SK-N-SH (cell line): Measurements from ENCODE around the gene DLGAP3. TPM values are rescaled to one million over a fixed set of nuclear protein-coding genes. Genes with fewer than 3 reads are reported as not detected.

Source experiments
- CTCF ChIA-PET: fragments of 300-600, 350-600 bp; formaldehyde crosslinking; extraction: SDS; loops from one replicate; lab custom pipeline; 2021; lab: Yijun Ruan, JAX
- POLR2A ChIA-PET: fragments of 350-600 bp; sonication (Branson Sonifier 250); formaldehyde crosslinking; extraction: SDS; loops from one replicate; lab custom pipeline; 2020; ENCODE audit warnings: antibody characterized with exemption, inconsistent platforms; lab: Yijun Ruan, JAX
- DNase-seq: peaks from one replicate; pipeline ENCODE4 v3.0.0; 2012
- H2AFZ ChIP-seq: fragments of 200-600 bp; sonication (generic); 2 replicates; pipeline ENCODE4 v1.8.1; 2016; ENCODE audit warnings: antibody characterized with exemption, mild to moderate bottlenecking, low read depth
- H3F3A ChIP-seq: fragments of 200-600 bp; sonication (generic); replicated peaks from 2 replicates; pipeline ENCODE3; 2016; ENCODE audit warnings: antibody characterized with exemption, mild to moderate bottlenecking; ENCODE audit not compliant: insufficient read depth
- H3K27ac ChIP-seq, 2 experiments: fragments of 200-500 bp in 1 of 2; fragments of 200-600 bp in 1 of 2; sonication (Bioruptor generic) in 1 of 2; sonication (generic), shearing (Covaris generic) in 1 of 2; 2 replicates each; pipeline versions ENCODE4 v1.5.1 to v1.6.1; 2014 to 2016; ENCODE audit warnings: low read depth in 2 of 2, inconsistent platforms in 1 of 2, low read length in 1 of 2, mild to moderate bottlenecking in 1 of 2, mixed read lengths in 1 of 2
- H3K27me3 ChIP-seq: fragments of 200-600 bp; sonication (generic), shearing (Covaris generic); 2 replicates; pipeline ENCODE4 v1.6.1; 2016; ENCODE audit warnings: mixed run types; ENCODE audit not compliant: insufficient read depth
- H3K36me3 ChIP-seq, 2 experiments: fragments of 200-500 bp in 1 of 2; fragments of 200-600 bp in 1 of 2; sonication (Bioruptor generic) in 1 of 2; sonication (generic) in 1 of 2; replicated peaks in 1 of 2; 2 replicates each; pipeline versions ENCODE3 to v1.5.1; 2014 to 2016; ENCODE audit warnings: low read length in 1 of 2, mild to moderate bottlenecking in 1 of 2; ENCODE audit not compliant: insufficient read depth in 2 of 2, control insufficient read depth in 1 of 2
- H3K4me1 ChIP-seq, 2 experiments: fragments of 200-500 bp in 1 of 2; fragments of 200-600 bp in 1 of 2; sonication (Bioruptor generic) in 1 of 2; sonication (generic), shearing (Covaris generic) in 1 of 2; 2 replicates each; pipeline versions ENCODE4 v1.5.1 to v1.6.1; 2014 to 2016; ENCODE audit warnings: low read depth in 1 of 2, low read length in 1 of 2, mixed run types in 1 of 2; ENCODE audit not compliant: insufficient read depth in 2 of 2, control insufficient read depth in 1 of 2
- H3K4me2 ChIP-seq: fragments of 200-600 bp; sonication (generic), shearing (Covaris generic); 2 replicates; pipeline ENCODE4 v1.6.1; 2017; ENCODE audit warnings: mixed run types
- H3K4me3 ChIP-seq, 2 experiments: fragments of 200-500 bp in 1 of 2; fragments of 200-600 bp in 1 of 2; sonication (Bioruptor generic) in 1 of 2; sonication (generic), shearing (Covaris generic) in 1 of 2; 2 replicates each; pipeline versions ENCODE4 v1.5.1 to v1.8.1; 2014 to 2016; ENCODE audit warnings: low read depth in 2 of 2, inconsistent platforms in 1 of 2, low read length in 1 of 2, mild to moderate bottlenecking in 1 of 2, mixed read lengths in 1 of 2, moderate library complexity in 1 of 2
- H3K79me2 ChIP-seq: fragments of 200-600 bp; sonication (generic); 2 replicates; pipeline ENCODE4 v1.8.1; 2017; ENCODE audit warnings: mild to moderate bottlenecking; ENCODE audit not compliant: insufficient read depth
- H3K9ac ChIP-seq: fragments of 200-600 bp; sonication (generic); 2 replicates; pipeline ENCODE4 v1.6.1; 2017; ENCODE audit warnings: mixed run types
- H3K9me2 ChIP-seq: fragments of 200-600 bp; sonication (generic); 2 replicates; pipeline ENCODE4 v1.6.1; 2017; ENCODE audit warnings: mixed run types
- H3K9me3 ChIP-seq: fragments of 200-600 bp; sonication (generic); 2 replicates; pipeline ENCODE4 v1.6.1; 2017; ENCODE audit warnings: mixed run types, mild to moderate bottlenecking, moderate library complexity
- H4K20me1 ChIP-seq: fragments of 200-600 bp; sonication (generic); 2 replicates; pipeline ENCODE4 v1.6.1; 2017; ENCODE audit warnings: mild to moderate bottlenecking, mixed run types; ENCODE audit not compliant: insufficient read depth
- EZH2phosphoT487 ChIP-seq: fragments of 200-600 bp; sonication (generic); IDR thresholded peaks from 2 replicates; pipeline ENCODE4 v1.6.1; 2017; ENCODE audit warnings: low read depth, mixed run types, mild to moderate bottlenecking, antibody characterized with exemption, moderate library complexity, borderline replicate concordance
- FOXM1 ChIP-seq: IDR thresholded peaks from 2 replicates; pipeline ENCODE4 v1.4.0; 2012; ENCODE audit warnings: low read depth, mild to moderate bottlenecking
- GATA2 ChIP-seq: sonication (generic); formaldehyde crosslinking; IDR thresholded peaks from 2 replicates; pipeline ENCODE4 v1.5.0; 2020; ENCODE audit warnings: mild to moderate bottlenecking, missing genetic modification reagents
- IRF3 ChIP-seq: fragments of 150-350 bp; IDR thresholded peaks from 2 replicates; pipeline ENCODE4 v1.6.1; 2016; ENCODE audit warnings: mild to moderate bottlenecking, low read depth, low read length
- JUND ChIP-seq: IDR thresholded peaks from 2 replicates; pipeline ENCODE4 v1.4.0; 2012
- MXI1 ChIP-seq: IDR thresholded peaks from 2 replicates; pipeline ENCODE4 v1.6.1; 2012; ENCODE audit warnings: mild to moderate bottlenecking, low read depth, low read length, improper control_type of control experiment
- NRF1 ChIP-seq: IDR thresholded peaks from 2 replicates; pipeline ENCODE4 v1.6.1; 2012; ENCODE audit warnings: low read depth, mild to moderate bottlenecking, low read length
- POLR2AphosphoS5 ChIP-seq: IDR thresholded peaks from 2 replicates; pipeline ENCODE4 v1.6.1; 2012; ENCODE audit warnings: low read depth, low read length
- RAD21 ChIP-seq: IDR thresholded peaks from 2 replicates; pipeline ENCODE4 v1.6.1; 2012; ENCODE audit warnings: mild to moderate bottlenecking, low read length
- RCOR1 ChIP-seq: fragments of 150-350 bp; IDR thresholded peaks from 2 replicates; pipeline ENCODE4 v1.6.1; 2017; ENCODE audit warnings: antibody characterized with exemption, low read length
- REST ChIP-seq: IDR thresholded peaks from 2 replicates; pipeline ENCODE4 v1.6.1; 2012; ENCODE audit warnings: mild to moderate bottlenecking, low read depth, low read length, moderate library complexity
- SIN3A ChIP-seq: IDR thresholded peaks from 2 replicates; pipeline ENCODE4 v1.6.1; 2012; ENCODE audit warnings: low read depth, mild to moderate bottlenecking, low read length, moderate library complexity, borderline replicate concordance
- SMC3 ChIP-seq: IDR thresholded peaks from 2 replicates; pipeline ENCODE4 v1.6.1; 2012; ENCODE audit warnings: low read depth, low read length, improper control_type of control experiment
- YY1 ChIP-seq: IDR thresholded peaks from 2 replicates; pipeline ENCODE4 v1.4.0; 2012; ENCODE audit warnings: low read depth, mild to moderate bottlenecking
- ZBTB33 ChIP-seq: IDR thresholded peaks from 2 replicates; pipeline ENCODE4 v1.4.0; 2012; ENCODE audit warnings: low read depth, borderline replicate concordance
- WGBS: methylation state at CpG from one replicate; pipeline ENCODE4 v1.1.6; 2017; ENCODE audit warnings: low lambda C conversion rate; 5-methylcytosine and 5-hydroxymethylcytosine counted together
- polyA plus RNA-seq, 3 experiments: library from polyadenylated mRNA; depleted of rRNA; stranded (reverse); fragments of >200 nt; gene quantifications; 2 replicates each; pipeline ENCODE4 v1.2.3, GENCODE V29; 2012

DLGAP3 gene
- polyA plus RNA-seq, 1 of the 3 experiments (the other 2 are of a cell fraction) = 0.15 TPM

GRCh38 chr1:34872133-34872503 lies 57.3 kb downstream of the DLGAP3 start:
- POLR2A ChIA-PET = no interaction called here
- H3F3A ChIP-seq = no peaks in the 10 kb centered on the region
- no peaks in the 10 kb centered on the region for H3K9me2 ChIP-seq
- no peak overlapping the region for H2AFZ ChIP-seq
- no peaks in the 10 kb centered on the region for H4K20me1 ChIP-seq
- TF ChIP-seq GATA2 (CRISPR knock-in tag) (no peak), POLR2AphosphoS5 (no peak), EZH2phosphoT487 (no peak), RAD21 (no peak), YY1 (no peak), FOXM1 (no peak), IRF3 (no peak), RCOR1 (no peak), NRF1 (no peak), JUND (no peak), SIN3A (no peak), MXI1 (no peak), REST (no peak), ZBTB33 (no peak), SMC3 (no peak)
- H3K9ac ChIP-seq = no peak overlapping the region
- no peaks in the 10 kb centered on the region for H3K9me3 ChIP-seq
- no peak overlapping the region for H3K27ac ChIP-seq
- WGBS = 54% methylated on average over 4 of the region's 4 CpGs
- H3K27me3 ChIP-seq = peaks cover 24% of the 10 kb centered on the region; the same call in 1 of the 2 replicates
- no peaks in the 10 kb centered on the region for H3K79me2 ChIP-seq
- DNase-seq = no peak
- CTCF ChIA-PET = interaction anchor here (0.7 to 1.2 kb wide), 4 partner anchors 13 to 114 kb away, joined by 3 read pairs; partner anchors contain the start of gene SMIM12
- H3K4me1 ChIP-seq = peaks cover 0 to 3% of the 10 kb centered on the region in 2 experiments; a peak in 1 of 4 replicates
- H3K4me3 ChIP-seq = no peak overlapping the region
- no peak overlapping the region for H3K4me2 ChIP-seq
- H3K36me3 ChIP-seq = no peaks in the 10 kb centered on the region
